T-cell (primary cell): ENCODE measurements around the gene SRRM4. TPM values are rescaled to one million over a fixed set of nuclear protein-coding genes. Genes with fewer than 3 reads are reported as not detected.

ENCODE experiments used
- ATAC-seq, 4 experiments: fragments of 200-7000 bp in 3 of 4; fragments of 150-1000 bp in 1 of 4; cut with Tn5 transposase; replicated peaks in 1 of 4; 1 replicate in 3 of 4; 2 replicates in 1 of 4; pipeline ENCODE4 v1.10.0; 2021; ENCODE audit warnings: moderate library complexity in 3 of 4, mild to moderate bottlenecking in 2 of 4, moderate number of reproducible peaks in 1 of 4
- CTCF ChIA-PET, 2 donors: fragments of 300-600 bp; sonication (Branson Sonifier 250); formaldehyde crosslinking; loops; one replicate each; lab custom pipeline; 2022; ENCODE audit warnings: antibody characterized with exemption in 2 of 2; lab: Charles Lee
- POLR2A ChIA-PET, 2 donors: fragments of 300-600 bp; sonication (Branson Sonifier 250); formaldehyde crosslinking; loops; one replicate each; lab custom pipeline; 2022; ENCODE audit warnings: antibody characterized with exemption in 2 of 2; lab: Charles Lee
- DNase-seq, 35 experiments: peaks; one replicate each; pipeline versions ENCODE4 v3.0.0 to v3.0.0-alpha.2; 2013 to 2023
- H3K27ac ChIP-seq: one replicate; pipeline ENCODE4 v1.5.1; 2013; ENCODE audit warnings: low read length
- H3K27me3 ChIP-seq, 2 experiments: replicated peaks in 1 of 2; 1 replicate in 1 of 2; 2 replicates in 1 of 2; pipeline versions ENCODE4 v1.6.1 to v1.7.0; 2013; ENCODE audit warnings: low read length in 1 of 2, mixed read lengths in 1 of 2; ENCODE audit not compliant: control insufficient read depth in 2 of 2, insufficient read depth in 2 of 2; ENCODE audit errors: extremely low read depth in 1 of 2
- H3K36me3 ChIP-seq, 2 donors: 1 replicate in 1 of 2; 2 replicates in 1 of 2; pipeline versions ENCODE4 v1.6.1 to v1.7.0; 2013; ENCODE audit warnings: low read length in 1 of 2; ENCODE audit not compliant: control insufficient read depth in 2 of 2, insufficient read depth in 1 of 2; ENCODE audit errors: extremely low read depth in 1 of 2
- H3K4me1 ChIP-seq, 2 experiments: 1 replicate in 1 of 2; 2 replicates in 1 of 2; pipeline versions ENCODE4 v1.6.1 to v1.7.0; 2013; ENCODE audit warnings: low read length in 2 of 2, mixed read lengths in 1 of 2; ENCODE audit not compliant: insufficient read depth in 2 of 2, control insufficient read depth in 1 of 2; ENCODE audit errors: extremely low read depth in 1 of 2
- H3K4me3 ChIP-seq, 2 donors: 1 replicate in 1 of 2; 2 replicates in 1 of 2; pipeline versions ENCODE4 v1.5.1 to v1.7.0; 2013; ENCODE audit warnings: mild to moderate bottlenecking in 2 of 2, low read length in 1 of 2, moderate library complexity in 1 of 2; ENCODE audit not compliant: control insufficient read depth in 1 of 2; ENCODE audit errors: extremely low read depth in 1 of 2
- H3K9me3 ChIP-seq: 2 replicates; pipeline ENCODE4 v1.7.0; 2013
- H3K27ac Mint-ChIP-seq, 2 donors: one replicate each; pipeline ENCODE4 v1.8.0; 2020 to 2021; ENCODE audit warnings: mild to moderate bottlenecking in 2 of 2, mixed read lengths in 2 of 2
- H3K27me3 Mint-ChIP-seq, 2 donors: one replicate each; pipeline ENCODE4 v1.8.0; 2021 to 2022; ENCODE audit warnings: mixed read lengths in 2 of 2
- H3K36me3 Mint-ChIP-seq: one replicate; pipeline ENCODE4 v1.8.0; 2021; ENCODE audit warnings: mixed read lengths
- H3K4me1 Mint-ChIP-seq, 3 donors: one replicate each; pipeline ENCODE4 v1.8.0; 2020 to 2022; ENCODE audit warnings: mixed read lengths in 3 of 3, mild to moderate bottlenecking in 1 of 3
- H3K4me3 Mint-ChIP-seq, 3 donors: one replicate each; pipeline ENCODE4 v1.8.0; 2020 to 2022; ENCODE audit warnings: mild to moderate bottlenecking in 3 of 3, mixed read lengths in 3 of 3, moderate library complexity in 3 of 3
- H3K9me3 Mint-ChIP-seq, 3 donors: one replicate each; pipeline ENCODE4 v1.8.0; 2020 to 2022; ENCODE audit warnings: mixed read lengths in 3 of 3
- WGBS: methylation state at CpG from one replicate; pipeline ENCODE4 v1.1.5; 2013; ENCODE audit warnings: missing lambda C conversion rate; ENCODE audit not compliant: insufficient coverage; 5-methylcytosine and 5-hydroxymethylcytosine counted together
- total RNA-seq, 35 experiments: library from RNA in 6 of 35; stranded (reverse) in 6 of 35; fragments of 120-200 nt in 1 of 35; gene quantifications; one replicate each; pipeline versions ENCODE4 v1.2.1 to v1.2.4 and lab custom pipeline; 2013 to 2026

The SRRM4 gene
- total RNA-seq, 5 donors from 2014 or later (not counting 1 experiment from before 2014, with no cell fraction given) = not detected

- 95% methylated on average over 3 of the region's 5 CpGs for WGBS
- H3K9me3 ChIP-seq = no peaks in the 10 kb centered on the region
- H3K4me1 ChIP-seq = no peaks in the 10 kb centered on the region
- Mint-ChIP-seq H3K36me3 (no peaks in the 10 kb centered on the region), H3K4me3 (no peak overlapping the region), H3K27ac (no peak overlapping the region), H3K27me3 (no peaks in the 10 kb centered on the region), H3K4me1 (no peaks in the 10 kb centered on the region), H3K9me3 (no peaks in the 10 kb centered on the region)
- ATAC-seq (no peak), DNase-seq (no peak)
- H3K36me3 ChIP-seq = no peaks in the 10 kb centered on the region
- ChIA-PET POLR2A (no interaction called here), CTCF (no interaction called here)
- no peak overlapping the region for H3K27ac ChIP-seq
- H3K27me3 ChIP-seq = no peaks in the 10 kb centered on the region
- H3K4me3 ChIP-seq = no peak overlapping the region
These were observed 90.4 kb downstream of the SRRM4 start for GRCh38 chr12:119071638-119072231.

- H3K27me3 ChIP-seq = no peaks in the 10 kb centered on the region
- Mint-ChIP-seq H3K27ac (no peak overlapping the region), H3K4me3 (no peak overlapping the region), H3K9me3 (no peaks in the 10 kb centered on the region), H3K27me3 (no peaks in the 10 kb centered on the region), H3K4me1 (no peaks in the 10 kb centered on the region), H3K36me3 (no peaks in the 10 kb centered on the region)
- H3K4me3 ChIP-seq = no peak overlapping the region
- ChIA-PET POLR2A (no interaction called here), CTCF (no interaction called here)
- 78% methylated on average over 4 of the region's 6 CpGs for WGBS
- DNase-seq (no peak), ATAC-seq (no peak)
- H3K4me1 ChIP-seq = no peaks in the 10 kb centered on the region
- H3K27ac ChIP-seq = no peak overlapping the region
- no peaks in the 10 kb centered on the region for H3K36me3 ChIP-seq
- H3K9me3 ChIP-seq = no peaks in the 10 kb centered on the region
These were observed 91.1 kb downstream of the SRRM4 start for GRCh38 chr12:119072440-119072839.

- H3K27ac Mint-ChIP-seq = no peak overlapping the region
- WGBS = 69% methylated on average over 3 of the region's 3 CpGs
- ChIA-PET CTCF (no interaction called here), POLR2A (no interaction called here)
- DNase-seq (no peak), ATAC-seq (no peak)
- Histone ChIP-seq H3K4me3 (no peak overlapping the region), H3K4me1 (no peaks in the 10 kb centered on the region), H3K27me3 (no peaks in the 10 kb centered on the region), H3K27ac (no peak overlapping the region), H3K36me3 (no peaks in the 10 kb centered on the region), H3K9me3 (no peaks in the 10 kb centered on the region)
- no peak overlapping the region for H3K4me3 Mint-ChIP-seq
- no peaks in the 10 kb centered on the region for H3K4me1 Mint-ChIP-seq
- no peaks in the 10 kb centered on the region for H3K36me3 Mint-ChIP-seq
- H3K27me3 Mint-ChIP-seq = no peaks in the 10 kb centered on the region
- H3K9me3 Mint-ChIP-seq = no peaks in the 10 kb centered on the region
These were observed 94.0 kb downstream of the SRRM4 start for GRCh38 chr12:119075222-119075787.

GRCh38 chr12:119075918-119076317 lies 94.6 kb downstream of the SRRM4 start:
- Histone ChIP-seq H3K4me1 (no peaks in the 10 kb centered on the region), H3K9me3 (no peaks in the 10 kb centered on the region), H3K36me3 (no peaks in the 10 kb centered on the region), H3K27me3 (no peaks in the 10 kb centered on the region), H3K4me3 (no peak overlapping the region), H3K27ac (no peak overlapping the region)
- no peak overlapping the region for H3K4me3 Mint-ChIP-seq
- 96% methylated on average over 2 of the region's 2 CpGs for WGBS
- DNase-seq (no peak), ATAC-seq (no peak)
- ChIA-PET CTCF (no interaction called here), POLR2A (no interaction called here)
- H3K4me1 Mint-ChIP-seq = no peaks in the 10 kb centered on the region
- H3K27ac Mint-ChIP-seq = no peak overlapping the region
- H3K36me3 Mint-ChIP-seq = no peaks in the 10 kb centered on the region
- no peaks in the 10 kb centered on the region for H3K27me3 Mint-ChIP-seq
- H3K9me3 Mint-ChIP-seq = no peaks in the 10 kb centered on the region

- DNase-seq (no peak), ATAC-seq (no peak)
- ChIA-PET CTCF (no interaction called here), POLR2A (interaction anchor here in 1 of 2 donors (0.6 kb wide), 1 partner anchor 16 kb away, joined by 4 read pairs; no protein-coding TSS in a partner anchor)
- 20% methylated on average over 1 of the region's 8 CpGs for WGBS
- Histone ChIP-seq H3K36me3 (no peaks in the 10 kb centered on the region), H3K4me1 (no peaks in the 10 kb centered on the region), H3K9me3 (no peaks in the 10 kb centered on the region), H3K4me3 (no peak overlapping the region), H3K27ac (no peak overlapping the region), H3K27me3 (peaks cover 0 to 8% of the 10 kb centered on the region in 2 experiments)
- H3K27ac Mint-ChIP-seq = no peak overlapping the region
- no peak overlapping the region for H3K4me3 Mint-ChIP-seq
- H3K4me1 Mint-ChIP-seq = no peaks in the 10 kb centered on the region
- H3K9me3 Mint-ChIP-seq = peaks cover 0 to 6% (median 0%) of the 10 kb centered on the region in 3 donors
- no peaks in the 10 kb centered on the region for H3K36me3 Mint-ChIP-seq
- peaks cover 5 to 13% of the 10 kb centered on the region in 2 donors for H3K27me3 Mint-ChIP-seq
These were observed 98.2 kb downstream of the SRRM4 start for GRCh38 chr12:119079530-119079929.

GRCh38 chr12:119082016-119082415 lies 100.7 kb downstream of the SRRM4 start:
- no peaks in the 10 kb centered on the region for H3K9me3 ChIP-seq
- POLR2A ChIA-PET = no interaction called here
- Mint-ChIP-seq H3K27ac (no peak overlapping the region), H3K4me3 (no peak overlapping the region), H3K9me3 (peaks cover 0 to 8% (median 0%) of the 10 kb centered on the region in 3 donors), H3K36me3 (no peaks in the 10 kb centered on the region), H3K4me1 (no peaks in the 10 kb centered on the region), H3K27me3 (peaks cover 9 to 17% of the 10 kb centered on the region in 2 donors)
- 64% methylated on average over 4 of the region's 7 CpGs for WGBS
- CTCF ChIA-PET = no interaction called here
- no peak for ATAC-seq
- peaks cover 0 to 10% of the 10 kb centered on the region in 2 experiments for H3K27me3 ChIP-seq
- H3K27ac ChIP-seq = no peak overlapping the region
- H3K36me3 ChIP-seq = no peaks in the 10 kb centered on the region
- no peak for DNase-seq
- H3K4me3 ChIP-seq = no peak overlapping the region
- H3K4me1 ChIP-seq = no peaks in the 10 kb centered on the region
